Nephron progenitor cell (in vitro differentiated cells): ENCODE measurements around the gene HLX.

Source experiments
- DNase-seq: peaks from one replicate; pipeline ENCODE4 v3.0.0; 2021
- H3K27ac Mint-ChIP-seq: 2 replicates; pipeline ENCODE4 v1.8.0; 2021; ENCODE audit warnings: mild to moderate bottlenecking, moderate library complexity, mixed read lengths
- H3K27me3 Mint-ChIP-seq: 2 replicates; pipeline ENCODE4 v1.8.0; 2021; ENCODE audit warnings: mild to moderate bottlenecking, low read depth, mixed read lengths; ENCODE audit not compliant: poor library complexity
- H3K36me3 Mint-ChIP-seq: 2 replicates; pipeline ENCODE4 v1.8.0; 2021; ENCODE audit warnings: low read depth, mixed read lengths
- H3K4me1 Mint-ChIP-seq: 2 replicates; pipeline ENCODE4 v1.8.0; 2021; ENCODE audit warnings: mixed read lengths
- H3K4me3 Mint-ChIP-seq: 2 replicates; pipeline ENCODE4 v1.8.0; 2021; ENCODE audit warnings: mild to moderate bottlenecking, moderate library complexity, mixed read lengths
- H3K9me3 Mint-ChIP-seq: 2 replicates; pipeline ENCODE4 v1.8.0; 2021; ENCODE audit warnings: mild to moderate bottlenecking, moderate library complexity, mixed read lengths
- CTCF ChIP-seq: fragments of 200-600 bp; sonication (generic); IDR thresholded peaks from 2 replicates; pipeline ENCODE4 v1.5.0; 2021; ENCODE audit warnings: antibody characterized with exemption

The HLX gene

GRCh38 chr1:220929304-220929703 lies 50.1 kb downstream of the HLX start:
- Mint-ChIP-seq H3K9me3 (no peaks in the 10 kb centered on the region), H3K27ac (no peak overlapping the region), H3K4me3 (no peak overlapping the region), H3K27me3 (peaks cover 20% of the 10 kb centered on the region), H3K36me3 (no peaks in the 10 kb centered on the region), H3K4me1 (peaks cover 31% of the 10 kb centered on the region)
- TF ChIP-seq CTCF = no peak
- no peak for DNase-seq
